ENCODE results near the gene FOXO3.

The FOXO3 gene

GRCh38 chr6:108596956-108597355 is 36.2 kb downstream of the FOXO3 start:
- no peak overlapping the region for H3K4me3 ChIP-seq (ENCODE audit: low read depth, low read length)
- TF ChIP-seq CTCF (IDR thresholded peaks at IDR 0.05; ENCODE audit: control insufficient read depth, extremely low read depth, insufficient read depth), result no peak
- DNase-seq (ENCODE audit: low read depth), result no peak

- no peak for DNase-seq (ENCODE audit: low read depth)
- H3K4me3 ChIP-seq (ENCODE audit: low read depth, low read length), result no peak overlapping the region
- TF ChIP-seq CTCF (IDR thresholded peaks at IDR 0.05; ENCODE audit: control insufficient read depth, extremely low read depth, insufficient read depth), result no peak
Measured at GRCh38 chr6:108597572-108598304, 37.0 kb downstream of the FOXO3 start.

GRCh38 chr6:108598305-108598863 is 37.7 kb downstream of the FOXO3 start:
- no peak for DNase-seq (ENCODE audit: low read depth)
- no peak for TF ChIP-seq CTCF (IDR thresholded peaks at IDR 0.05; ENCODE audit: control insufficient read depth, extremely low read depth, insufficient read depth)
- no peak overlapping the region for H3K4me3 ChIP-seq (ENCODE audit: low read depth, low read length)

- no peak for TF ChIP-seq CTCF (IDR thresholded peaks at IDR 0.05; ENCODE audit: control insufficient read depth, extremely low read depth, insufficient read depth)
- no peak overlapping the region for H3K4me3 ChIP-seq (ENCODE audit: low read depth, low read length)
- DNase-seq (ENCODE audit: low read depth), result no peak
Measured at GRCh38 chr6:108604156-108604555, 43.4 kb downstream of the FOXO3 start.

- DNase-seq (ENCODE audit: low read depth), result no peak
- no peak overlapping the region for H3K4me3 ChIP-seq (ENCODE audit: low read depth, low read length)
- TF ChIP-seq CTCF (IDR thresholded peaks at IDR 0.05; ENCODE audit: control insufficient read depth, extremely low read depth, insufficient read depth), result no peak
Measured at GRCh38 chr6:108606250-108606690, 45.6 kb downstream of the FOXO3 start.

- DNase-seq (ENCODE audit: low read depth), result no peak
- no peak overlapping the region for H3K4me3 ChIP-seq (ENCODE audit: low read depth, low read length)
- no peak for TF ChIP-seq CTCF (IDR thresholded peaks at IDR 0.05; ENCODE audit: control insufficient read depth, extremely low read depth, insufficient read depth)
Measured at GRCh38 chr6:108608453-108609275, 47.9 kb downstream of the FOXO3 start.

Data from LNCaP clone FGC (cell line).